ENCODE measurements around the gene TMEM178A. TPM values are rescaled to one million over a fixed set of nuclear protein-coding genes. Genes with fewer than 3 reads are reported as not detected.

The TMEM178A gene
- total RNA-seq, 1 experiment from 2014 or later = 0.14 TPM

DNA sequence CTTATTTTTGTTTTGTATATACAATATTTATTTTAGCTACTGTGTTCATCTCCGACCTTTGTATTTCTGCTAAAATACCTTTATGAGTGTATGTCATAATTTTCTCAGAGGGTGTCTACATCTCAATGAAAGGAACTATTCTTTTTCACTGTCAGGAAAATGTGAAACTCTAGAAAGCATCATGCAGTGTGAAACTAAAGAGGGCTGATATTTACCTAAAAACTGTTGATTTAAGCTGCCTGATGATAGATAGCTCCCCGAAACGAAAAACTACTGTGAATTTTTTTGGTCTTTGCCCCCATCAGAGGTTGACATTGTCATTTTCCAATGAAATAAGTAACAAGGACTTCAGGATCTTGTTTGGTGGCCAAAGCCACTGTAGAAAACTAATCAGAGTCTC is 38.8 kb downstream of the TMEM178A start:
- Histone ChIP-seq H3K27me3 (no peaks in the 10 kb centered on the region), H3K36me3 (no peaks in the 10 kb centered on the region), H3K9me3 (replicated peaks) (peaks cover 12% of the 10 kb centered on the region), H3K27ac (no peak overlapping the region), H3K4me3 (no peak overlapping the region), H3K4me1 (no peaks in the 10 kb centered on the region)
- DNase-seq = no peak

GRCh38 chr2:39705638-39706037 is 39.9 kb downstream of the TMEM178A start:
- H3K4me1 ChIP-seq = no peaks in the 10 kb centered on the region
- no peak for DNase-seq
- H3K36me3 ChIP-seq = no peaks in the 10 kb centered on the region
- no peak overlapping the region for H3K4me3 ChIP-seq
- H3K9me3 ChIP-seq (replicated peaks) = peaks cover 12% of the 10 kb centered on the region
- no peak overlapping the region for H3K27ac ChIP-seq
- H3K27me3 ChIP-seq = no peaks in the 10 kb centered on the region

DNA sequence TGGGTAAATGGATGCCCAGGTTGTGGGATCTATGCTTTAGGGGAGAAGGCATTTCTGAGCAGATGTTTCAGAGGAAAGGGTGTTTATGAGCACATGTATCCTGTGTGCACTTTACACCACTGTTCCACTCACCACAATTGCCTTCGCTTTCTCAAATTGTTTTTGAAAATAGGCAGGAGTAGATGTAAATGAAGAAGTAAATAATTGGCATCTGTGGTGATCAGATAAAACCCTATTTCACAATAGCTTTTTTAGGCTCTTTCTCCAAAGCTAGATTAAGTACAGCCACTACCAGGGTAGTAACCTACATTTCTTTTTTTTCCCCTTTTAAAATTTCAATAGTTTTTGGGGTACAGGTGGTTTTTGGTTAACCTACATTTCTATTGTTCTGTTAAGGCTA is 40.6 kb downstream of the TMEM178A start:
- H3K4me3 ChIP-seq = no peak overlapping the region
- peaks cover 9% of the 10 kb centered on the region for H3K9me3 ChIP-seq (replicated peaks)
- no peaks in the 10 kb centered on the region for H3K27me3 ChIP-seq

GRCh38 chr2:39706945-39707344 is 41.2 kb downstream of the TMEM178A start:
- no peaks in the 10 kb centered on the region for H3K27me3 ChIP-seq
- H3K9me3 ChIP-seq (replicated peaks) = peaks cover 4% of the 10 kb centered on the region
- no peak overlapping the region for H3K27ac ChIP-seq
- DNase-seq = no peak
- H3K4me3 ChIP-seq = no peak overlapping the region
- no peaks in the 10 kb centered on the region for H3K4me1 ChIP-seq
- no peaks in the 10 kb centered on the region for H3K36me3 ChIP-seq

More for the DNA sequence above, 40.6 kb downstream of the TMEM178A start:
- H3K36me3 ChIP-seq = no peaks in the 10 kb centered on the region
- no peak for DNase-seq
- no peaks in the 10 kb centered on the region for H3K4me1 ChIP-seq
- H3K27ac ChIP-seq = no peak overlapping the region

- no peak for DNase-seq
- Histone ChIP-seq H3K4me1 (no peaks in the 10 kb centered on the region), H3K4me3 (no peak overlapping the region), H3K9me3 (replicated peaks) (no peaks in the 10 kb centered on the region), H3K36me3 (no peaks in the 10 kb centered on the region), H3K27ac (no peak overlapping the region), H3K27me3 (no peaks in the 10 kb centered on the region)
Measured at GRCh38 chr2:39708003-39708402, 42.3 kb downstream of the TMEM178A start.

DNA sequence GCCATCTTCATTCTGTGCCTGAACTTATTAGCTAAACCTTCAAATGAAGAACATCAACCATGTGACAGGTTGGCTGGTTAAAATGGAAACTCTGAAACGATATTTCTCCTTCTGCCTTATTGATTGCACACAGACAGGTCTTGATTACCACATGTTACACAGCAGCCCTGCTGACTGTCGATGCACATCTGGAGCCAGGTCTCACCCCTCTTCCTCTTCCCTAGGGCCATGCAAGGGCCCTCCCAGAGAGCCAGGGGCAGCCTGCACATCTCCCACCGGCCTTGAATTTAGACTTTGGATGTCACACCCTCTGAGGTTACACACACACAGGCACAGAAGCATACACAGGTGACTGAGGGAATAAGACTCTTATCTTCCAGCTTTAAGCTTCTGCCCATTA is 45.1 kb downstream of the TMEM178A start:
- H3K36me3 ChIP-seq = no peaks in the 10 kb centered on the region
- no peak overlapping the region for H3K4me3 ChIP-seq
- no peak for DNase-seq
- no peaks in the 10 kb centered on the region for H3K27me3 ChIP-seq
- H3K27ac ChIP-seq = no peak overlapping the region
- no peaks in the 10 kb centered on the region for H3K4me1 ChIP-seq
- no peaks in the 10 kb centered on the region for H3K9me3 ChIP-seq (replicated peaks)

GRCh38 chr2:39712953-39713352 is 47.2 kb downstream of the TMEM178A start:
- no peaks in the 10 kb centered on the region for H3K27me3 ChIP-seq
- H3K4me3 ChIP-seq = no peak overlapping the region
- H3K4me1 ChIP-seq = no peaks in the 10 kb centered on the region
- no peak for DNase-seq
- H3K36me3 ChIP-seq = no peaks in the 10 kb centered on the region
- no peak overlapping the region for H3K27ac ChIP-seq
- H3K9me3 ChIP-seq (replicated peaks) = no peaks in the 10 kb centered on the region

DNA sequence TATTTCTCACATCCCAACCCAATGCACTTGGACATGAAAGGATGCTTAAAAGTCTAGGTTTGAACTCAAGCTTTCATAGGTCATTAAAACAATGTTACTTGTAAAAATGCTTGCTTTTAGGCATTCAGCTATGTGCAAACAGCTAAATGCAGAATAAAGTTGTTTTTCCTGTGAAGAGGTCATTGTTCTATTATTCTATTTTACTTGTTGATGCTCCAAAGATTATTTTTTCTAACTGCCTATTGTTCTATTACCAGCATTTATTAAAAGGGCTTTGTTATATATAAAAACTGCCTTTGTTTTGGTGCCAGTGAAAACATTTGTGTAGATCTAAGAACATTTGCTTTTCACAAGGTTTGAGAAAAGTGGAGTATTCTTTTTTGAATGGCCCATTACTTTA is 49.4 kb downstream of the TMEM178A start:
- Histone ChIP-seq H3K27me3 (no peaks in the 10 kb centered on the region), H3K4me1 (no peaks in the 10 kb centered on the region), H3K9me3 (replicated peaks) (no peaks in the 10 kb centered on the region), H3K27ac (no peak overlapping the region), H3K36me3 (no peaks in the 10 kb centered on the region), H3K4me3 (no peak overlapping the region)
- DNase-seq = no peak

- DNase-seq = no peak
- no peak overlapping the region for H3K27ac ChIP-seq
- no peaks in the 10 kb centered on the region for H3K36me3 ChIP-seq
- H3K4me1 ChIP-seq = no peaks in the 10 kb centered on the region
- no peak overlapping the region for H3K4me3 ChIP-seq
- no peaks in the 10 kb centered on the region for H3K9me3 ChIP-seq (replicated peaks)
- no peaks in the 10 kb centered on the region for H3K27me3 ChIP-seq
Measured at GRCh38 chr2:39715822-39716221, 50.1 kb downstream of the TMEM178A start.

DNA sequence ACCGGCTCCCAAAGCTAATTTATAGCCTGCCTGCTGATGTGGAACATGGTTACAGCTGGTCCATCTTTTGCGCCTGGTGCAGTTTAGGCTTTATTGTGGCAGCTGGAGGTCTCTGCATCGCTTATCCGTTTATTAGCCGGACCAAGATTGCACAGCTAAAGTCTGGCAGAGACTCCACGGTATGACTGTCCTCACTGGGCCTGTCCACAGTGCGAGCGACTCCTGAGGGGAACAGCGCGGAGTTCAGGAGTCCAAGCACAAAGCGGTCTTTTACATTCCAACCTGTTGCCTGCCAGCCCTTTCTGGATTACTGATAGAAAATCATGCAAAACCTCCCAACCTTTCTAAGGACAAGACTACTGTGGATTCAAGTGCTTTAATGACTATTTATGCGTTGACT is 51.4 kb downstream of the TMEM178A start:
- DNase-seq = no peak
- no peaks in the 10 kb centered on the region for H3K36me3 ChIP-seq
- H3K27ac ChIP-seq = no peak overlapping the region

DNA sequence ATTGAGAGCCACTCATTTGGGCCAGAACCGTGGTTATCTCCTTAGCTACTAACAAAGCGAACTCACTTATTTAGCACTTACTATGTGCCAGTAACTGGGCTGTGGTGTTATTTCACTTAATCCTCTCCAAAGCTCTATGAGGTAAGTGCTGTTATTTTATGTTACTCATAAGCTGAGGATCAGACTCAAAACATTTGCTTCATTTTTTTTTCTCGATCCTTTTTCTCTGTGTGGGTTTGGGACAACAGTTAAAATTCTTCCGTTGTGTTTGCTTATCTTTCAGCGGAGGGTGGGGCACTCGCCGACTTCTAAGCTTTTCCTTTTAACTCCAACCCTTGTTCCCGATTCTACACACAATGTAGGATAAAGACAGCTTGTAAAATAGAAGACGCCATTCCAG is 52.8 kb downstream of the TMEM178A start:
- H3K4me3 ChIP-seq = no peak overlapping the region
- H3K27ac ChIP-seq = no peak overlapping the region
- no peaks in the 10 kb centered on the region for H3K9me3 ChIP-seq (replicated peaks)
- H3K27me3 ChIP-seq = no peaks in the 10 kb centered on the region
- no peaks in the 10 kb centered on the region for H3K36me3 ChIP-seq
- no peaks in the 10 kb centered on the region for H3K4me1 ChIP-seq
- DNase-seq = no peak

More for the DNA sequence above, 51.4 kb downstream of the TMEM178A start:
- no peaks in the 10 kb centered on the region for H3K27me3 ChIP-seq
- H3K9me3 ChIP-seq (replicated peaks) = no peaks in the 10 kb centered on the region
- H3K4me3 ChIP-seq = no peak overlapping the region
- H3K4me1 ChIP-seq = no peaks in the 10 kb centered on the region

DNA sequence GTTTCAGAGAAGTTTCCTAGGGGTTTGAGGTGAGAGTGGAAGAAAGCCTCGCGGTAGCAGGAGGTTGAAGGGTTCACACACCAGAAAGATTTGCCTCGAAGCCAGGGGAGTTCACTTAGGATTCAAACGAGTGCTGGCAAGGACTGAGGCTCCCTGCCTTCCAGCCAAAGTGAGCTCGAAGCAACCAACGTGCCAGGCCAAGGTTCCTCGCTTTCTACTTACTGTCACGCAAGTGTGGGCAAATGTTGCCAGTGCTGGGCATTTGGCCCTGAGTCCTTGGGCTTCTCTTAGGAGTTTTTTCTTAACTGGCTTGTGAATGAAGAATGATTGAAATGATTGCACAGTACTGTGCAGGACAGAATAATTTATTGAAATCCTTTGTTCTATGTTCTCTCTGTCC is 53.6 kb downstream of the TMEM178A start:
- Histone ChIP-seq H3K27me3 (no peaks in the 10 kb centered on the region), H3K27ac (no peak overlapping the region), H3K4me1 (peaks cover 6% of the 10 kb centered on the region; the same call in 1 of the 2 replicates), H3K36me3 (no peaks in the 10 kb centered on the region), H3K9me3 (replicated peaks) (no peaks in the 10 kb centered on the region), H3K4me3 (no peak overlapping the region)
- no peak for DNase-seq

GRCh38 chr2:39720970-39721369 is 55.3 kb downstream of the TMEM178A start:
- Histone ChIP-seq H3K36me3 (no peaks in the 10 kb centered on the region), H3K27me3 (no peaks in the 10 kb centered on the region), H3K27ac (no peak overlapping the region), H3K9me3 (replicated peaks) (no peaks in the 10 kb centered on the region), H3K4me3 (no peak overlapping the region), H3K4me1 (peaks cover 6% of the 10 kb centered on the region; the same call in 1 of the 2 replicates)
- no peak for DNase-seq

DNA sequence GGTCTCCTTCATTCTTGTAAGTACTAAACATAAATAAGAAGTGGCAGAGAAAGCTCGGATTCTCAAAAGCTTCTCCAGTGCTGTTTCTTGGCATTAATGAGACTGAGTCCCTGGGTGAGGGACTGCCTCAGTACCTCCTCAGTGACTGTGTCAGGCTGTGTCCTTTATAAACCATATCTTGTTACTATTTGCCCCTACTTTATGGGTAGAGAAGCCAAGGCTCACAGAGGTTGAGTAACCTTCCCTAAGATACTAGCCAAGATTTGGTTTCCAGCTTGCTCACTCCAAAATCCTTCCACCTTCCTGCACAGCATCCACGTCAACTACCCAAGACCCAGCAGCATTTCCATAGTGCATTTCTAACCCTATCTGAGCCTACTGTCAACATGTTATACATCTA is 57.8 kb downstream of the TMEM178A start:
- DNase-seq = no peak
- Histone ChIP-seq H3K4me3 (no peak overlapping the region), H3K4me1 (peaks cover 8% of the 10 kb centered on the region), H3K27ac (no peak overlapping the region), H3K9me3 (replicated peaks) (no peaks in the 10 kb centered on the region), H3K36me3 (no peaks in the 10 kb centered on the region), H3K27me3 (no peaks in the 10 kb centered on the region)

GRCh38 chr2:39723946-39724827 is 58.5 kb downstream of the TMEM178A start:
- H3K4me3 ChIP-seq = no peak overlapping the region
- H3K4me1 ChIP-seq = peaks cover 13% of the 10 kb centered on the region
- H3K27me3 ChIP-seq = no peaks in the 10 kb centered on the region
- no peaks in the 10 kb centered on the region for H3K36me3 ChIP-seq
- H3K9me3 ChIP-seq (replicated peaks) = no peaks in the 10 kb centered on the region
- no peak overlapping the region for H3K27ac ChIP-seq
- DNase-seq = no peak

GRCh38 chr2:39724828-39725144 is 59.1 kb downstream of the TMEM178A start:
- DNase-seq = no peak
- H3K27ac ChIP-seq = no peak overlapping the region
- H3K9me3 ChIP-seq (replicated peaks) = no peaks in the 10 kb centered on the region
- no peaks in the 10 kb centered on the region for H3K36me3 ChIP-seq
- no peak overlapping the region for H3K4me3 ChIP-seq
- H3K4me1 ChIP-seq = peaks cover 19% of the 10 kb centered on the region
- H3K27me3 ChIP-seq = no peaks in the 10 kb centered on the region

Data from SJCRH30 (cell line).